Esophagus (tissue), 2 donors: ENCODE measurements around the gene PNMA5. TPM values are rescaled to one million over a fixed set of nuclear protein-coding genes. Genes with fewer than 3 reads are reported as not detected.
A peak's percentile ranks its signal among the peaks of the same experiment; 100 is the strongest.

Experiments used
- H3K27ac ChIP-seq, 2 donors: one replicate each; pipeline ENCODE4 v1.5.1; 2013; ENCODE audit warnings: low read depth in 2 of 2, mild to moderate bottlenecking in 2 of 2, inconsistent platforms in 1 of 2, low read length in 1 of 2, moderate library complexity in 1 of 2
- H3K27me3 ChIP-seq, 2 donors: one replicate each; pipeline ENCODE4 v1.6.1; 2013; ENCODE audit warnings: low read length in 2 of 2, control low read depth in 1 of 2, mild to moderate bottlenecking in 1 of 2; ENCODE audit not compliant: insufficient read depth in 2 of 2, control insufficient read depth in 1 of 2
- H3K36me3 ChIP-seq, 2 donors: one replicate each; pipeline ENCODE4 v1.6.1; 2013; ENCODE audit warnings: low read length in 1 of 2; ENCODE audit not compliant: control insufficient read depth in 2 of 2, insufficient read depth in 2 of 2
- H3K4me1 ChIP-seq, 2 donors: one replicate each; pipeline ENCODE4 v1.6.1; 2013; ENCODE audit warnings: low read length in 1 of 2; ENCODE audit not compliant: control insufficient read depth in 2 of 2, insufficient read depth in 2 of 2
- H3K4me3 ChIP-seq, 2 donors: one replicate each; pipeline ENCODE4 v1.5.1; 2013; ENCODE audit warnings: low read length in 2 of 2, mild to moderate bottlenecking in 2 of 2, low read depth in 1 of 2, moderate library complexity in 1 of 2
- H3K9me3 ChIP-seq, 2 donors: one replicate each; pipeline ENCODE4 v1.6.1; 2013; ENCODE audit warnings: mild to moderate bottlenecking in 2 of 2, low read depth in 1 of 2, low read length in 1 of 2, moderate library complexity in 1 of 2; ENCODE audit not compliant: control insufficient read depth in 2 of 2, insufficient read depth in 1 of 2
- WGBS, 2 donors: extraction: QIAGEN DNeasy Blood & Tissue Kit; methylation state at CpG; one replicate each; pipeline ENCODE4 v1.1.7; 2013; 5-methylcytosine and 5-hydroxymethylcytosine counted together
- polyA plus RNA-seq, 2 donors: library from polyadenylated mRNA; stranded (reverse); fragments of 200-250 nt; gene quantifications; one replicate each; pipeline ENCODE4 v1.2.3, GENCODE V29; 2013
- donor health status: healthy with polysubstance abuse.
- donor health status: Bipolar disorder and iron deficiency.

Gene PNMA5
- polyA plus RNA-seq, 2 donors: not detected

DNA sequence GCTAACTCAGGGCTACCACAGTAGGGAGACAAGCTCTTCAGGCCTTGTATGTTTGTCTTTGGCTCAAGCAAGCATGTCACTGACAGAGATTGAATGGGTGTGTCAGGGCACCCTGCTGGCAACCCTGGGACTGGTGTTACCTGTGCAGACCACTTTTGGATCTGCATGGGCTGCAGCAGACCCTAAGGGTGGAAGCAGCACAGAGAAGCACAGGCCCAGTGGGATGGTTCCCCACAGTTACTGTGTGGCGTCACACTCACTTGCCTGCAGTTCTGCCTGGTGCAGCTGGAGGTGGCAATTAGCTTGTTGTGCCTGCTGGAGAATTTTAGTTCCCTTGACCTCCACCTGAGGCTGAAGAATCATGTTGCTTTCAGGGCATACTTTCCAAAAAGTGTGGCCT lies 50.1 kb downstream of the PNMA5 start:
- no peak overlapping the region for H3K4me3 ChIP-seq
- no peaks in the 10 kb centered on the region for H3K9me3 ChIP-seq
- H3K36me3 ChIP-seq: peaks cover 0 to 20% of the 10 kb centered on the region in 2 donors
- no peaks in the 10 kb centered on the region for H3K4me1 ChIP-seq
- no peaks in the 10 kb centered on the region for H3K27me3 ChIP-seq
- 98 to 100% methylated on average over 1 of the region's 1 CpG for WGBS, 2 donors
- H3K27ac ChIP-seq: no peak overlapping the region

DNA sequence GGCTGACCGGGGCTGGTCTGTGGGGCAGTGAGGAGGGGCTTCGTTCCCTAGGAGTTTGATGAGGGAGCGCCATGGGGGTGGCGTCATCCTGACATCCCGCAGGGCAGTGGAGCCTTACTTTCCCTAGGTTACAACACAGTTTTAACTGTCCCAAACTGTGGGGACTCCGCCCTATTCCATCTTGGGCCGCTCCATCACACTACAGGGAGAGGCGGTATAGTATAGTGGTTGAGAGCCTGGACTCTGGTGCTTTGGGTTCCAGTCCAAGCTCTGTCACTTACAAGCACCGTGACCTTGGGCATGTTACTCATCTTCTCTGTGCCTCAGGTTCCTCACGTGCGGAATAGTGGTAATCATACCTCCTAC lies 51.9 kb downstream of the PNMA5 start:
- Histone ChIP-seq H3K4me3 (peak overlapping the region; percentile 12 to 38), H3K27ac (peak overlapping the region; percentile 53 to 81), H3K36me3 (peaks cover 0 to 20% of the 10 kb centered on the region in 2 donors), H3K9me3 (no peaks in the 10 kb centered on the region), H3K27me3 (no peaks in the 10 kb centered on the region), H3K4me1 (no peaks in the 10 kb centered on the region)
- 31 to 47% methylated on average over 10 to 11 of the region's 11 CpGs for WGBS, 2 donors

DNA sequence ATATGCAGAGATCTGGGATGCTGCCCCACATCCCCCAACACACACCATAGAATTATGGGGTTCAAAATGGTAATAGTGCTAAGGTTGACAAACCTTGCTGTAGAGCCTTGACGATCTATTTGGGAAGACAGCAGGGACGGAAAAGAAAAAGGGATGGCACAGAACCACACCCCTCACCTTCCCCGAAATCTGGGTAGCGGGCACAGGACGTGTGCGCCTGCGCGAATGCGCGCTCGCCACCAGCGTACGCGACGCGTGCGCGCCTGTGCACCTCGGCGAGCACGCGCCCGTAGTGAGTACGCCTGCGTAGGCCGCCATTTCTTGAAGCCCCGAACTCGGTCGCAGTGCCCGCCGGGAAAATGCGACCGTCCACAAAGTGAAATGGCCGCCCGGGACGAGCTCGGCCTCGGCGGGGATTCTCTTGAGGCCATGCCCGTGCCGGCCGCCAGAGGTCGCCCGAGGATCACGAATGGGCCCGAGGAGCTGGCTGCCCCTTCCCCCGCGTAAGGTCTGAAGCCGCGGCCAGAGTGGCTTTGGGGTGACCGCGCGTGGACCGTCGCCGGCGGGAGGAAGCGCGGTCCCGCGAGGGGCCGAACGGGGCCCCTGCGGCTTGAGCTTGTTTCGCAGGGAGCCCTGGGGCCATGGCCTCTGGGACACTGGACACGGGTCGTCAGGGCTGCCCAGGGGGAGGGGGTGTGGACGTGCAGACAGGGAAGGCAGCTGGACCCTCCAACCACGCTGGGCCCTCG lies 52.4 kb downstream of the PNMA5 start:
- Histone ChIP-seq H3K27ac (peak overlapping the region; percentile 75 to 81), H3K4me1 (no peaks in the 10 kb centered on the region), H3K4me3 (peak overlapping the region; percentile 12 to 38), H3K27me3 (no peaks in the 10 kb centered on the region), H3K9me3 (no peaks in the 10 kb centered on the region), H3K36me3 (peaks cover 0 to 16% of the 10 kb centered on the region in 2 donors)
- WGBS, 2 donors: 2 to 38% methylated on average over 68 to 70 of the region's 70 CpGs

Other genes starting within 250 kb of the PNMA5 start
- not detected for gene MAGEA2, start 240.3 kb downstream of the PNMA5 start, polyA plus RNA-seq
- gene CSAG3, start 234.9 kb downstream of the PNMA5 start, polyA plus RNA-seq: not detected
- gene MAGEA6, start 224.4 kb downstream of the PNMA5 start, polyA plus RNA-seq: not detected
- gene CETN2, start 163.4 kb downstream of the PNMA5 start, polyA plus RNA-seq: 10 to 100 TPM; 33.8 to 34.4 TPM
- 10 to 100 TPM; 43.3 to 60.6 TPM for gene NSDHL, start 163.1 kb downstream of the PNMA5 start, polyA plus RNA-seq
- 100 to 1,000 TPM; 217 to 220 TPM for gene ZNF185, start 96.0 kb downstream of the PNMA5 start, polyA plus RNA-seq
- gene PNMA3, start 62.4 kb upstream of the PNMA5 start, polyA plus RNA-seq: under 1 TPM; 0.19 to 0.45 TPM
- under 1 TPM; 0.04 to 0.15 TPM for gene PNMA6A, start 78.3 kb upstream of the PNMA5 start, polyA plus RNA-seq
- not detected for gene MAGEA1, start 185.2 kb upstream of the PNMA5 start, polyA plus RNA-seq